HG03025 (cell line): ENCODE data around the gene ANO8.
"Not testable (repeated sequence)": the region's sequence is repeated elsewhere in the genome, so short reads cannot be mapped to it uniquely, and the experiment has no call there.

ENCODE experiments used
- ATAC-seq: cut with Tn5 transposase; IDR thresholded peaks from one replicate; pipeline ENCODE4 v1.9.1; 2021; ENCODE audit warnings: mild to moderate bottlenecking, moderate library complexity; ENCODE audit not compliant: unreplicated experiment, low FRiP score

The ANO8 gene

DNA sequence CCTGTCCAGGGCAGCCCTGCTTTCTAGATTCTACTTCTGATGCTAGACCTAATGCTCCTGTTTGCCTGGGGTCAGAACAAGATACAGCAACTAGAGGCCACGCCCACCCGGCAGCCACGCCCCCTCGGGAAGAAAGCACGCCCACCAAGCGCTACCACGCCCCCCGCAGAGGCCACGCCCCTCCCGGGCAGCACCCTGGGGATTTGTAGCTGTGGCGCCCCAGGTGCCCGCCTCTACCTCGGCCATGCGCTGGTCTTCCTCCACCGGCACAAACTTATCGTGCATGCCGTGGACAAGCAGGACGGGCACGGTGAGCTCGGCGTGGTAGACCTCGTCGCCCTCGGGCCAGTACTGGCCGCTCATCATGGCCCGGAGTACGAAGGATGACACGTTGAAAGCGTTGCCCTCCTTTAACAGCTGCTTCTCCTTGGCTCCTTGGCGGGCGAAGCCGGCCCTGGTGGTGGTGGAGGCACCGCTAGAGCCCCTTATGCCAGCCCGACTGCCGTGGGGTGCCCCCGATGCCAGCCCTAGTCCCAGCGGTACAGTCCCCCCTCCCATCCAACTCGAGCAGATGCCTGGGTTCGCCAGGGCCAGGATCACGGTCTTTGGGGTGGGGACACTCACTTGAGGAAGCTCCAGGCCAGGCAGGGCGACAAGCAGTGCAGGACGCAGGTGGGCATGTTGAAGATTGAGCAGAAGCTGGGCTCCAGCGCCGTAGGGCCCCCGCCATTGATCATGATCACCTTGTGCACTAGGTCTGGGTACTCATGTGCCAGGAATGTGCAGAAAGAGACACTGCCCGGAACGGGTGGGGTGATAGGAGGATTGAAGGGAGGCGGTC, 40.4 kb downstream of the ANO8 start:
- no peak for ATAC-seq

DNA sequence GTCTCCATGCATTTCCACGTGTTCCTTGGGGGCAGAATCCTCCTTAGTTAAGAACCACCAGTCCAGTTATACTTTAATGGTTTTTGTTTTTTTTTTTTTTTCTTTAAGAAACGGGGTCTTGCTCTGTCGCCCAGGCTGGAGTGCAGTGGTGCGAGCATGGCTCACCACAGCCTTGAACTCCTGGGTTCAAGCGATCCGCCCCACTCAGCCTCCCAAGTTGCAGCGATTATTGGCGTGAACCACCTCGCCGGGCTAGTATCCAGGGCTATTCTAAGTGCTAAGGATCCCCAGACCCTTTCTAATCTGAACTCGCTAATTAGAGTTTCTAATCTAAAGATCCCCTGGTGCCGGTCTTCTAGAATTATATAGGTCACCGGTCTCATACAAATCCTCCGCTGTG, 41.0 kb downstream of the ANO8 start:
- ATAC-seq = no peak

DNA sequence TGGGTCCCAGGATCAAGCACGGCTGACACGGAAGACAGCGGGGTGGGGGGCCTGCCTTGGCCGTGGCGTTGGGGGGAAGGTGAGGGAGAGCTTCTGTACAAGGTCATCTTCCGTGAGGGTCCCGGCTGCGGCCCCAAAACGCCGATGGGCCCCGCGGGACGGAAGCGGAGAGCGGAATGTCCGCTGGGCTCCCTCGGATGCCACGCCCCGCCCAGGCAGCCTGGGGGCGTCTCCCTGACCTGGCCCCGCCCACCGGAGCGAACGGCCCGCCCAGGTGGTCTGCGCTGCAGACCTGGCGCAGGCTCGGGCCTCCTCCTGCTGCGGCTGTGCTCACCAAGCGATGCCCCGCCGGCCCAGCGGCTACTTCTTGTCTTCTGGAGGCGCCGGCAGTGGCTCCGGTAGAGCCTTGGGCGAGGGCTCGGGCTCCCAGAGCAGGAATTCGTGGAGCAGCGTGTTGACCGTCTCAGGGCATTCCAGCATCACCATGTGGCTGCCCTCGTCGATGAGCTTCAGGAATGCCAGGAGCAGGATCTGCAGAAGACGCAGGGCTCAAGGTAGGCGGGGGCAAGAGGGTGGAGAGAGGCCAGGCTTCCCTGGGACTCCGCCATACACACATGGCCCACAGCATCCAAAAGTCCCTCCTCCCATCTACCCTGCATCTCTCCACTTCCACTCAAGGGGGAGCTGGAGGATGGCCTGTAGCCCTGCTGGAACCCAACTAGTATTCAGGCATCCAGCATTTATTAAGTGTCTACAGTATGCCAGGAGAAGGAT, 42.2 kb downstream of the ANO8 start:
- no peak for ATAC-seq

DNA sequence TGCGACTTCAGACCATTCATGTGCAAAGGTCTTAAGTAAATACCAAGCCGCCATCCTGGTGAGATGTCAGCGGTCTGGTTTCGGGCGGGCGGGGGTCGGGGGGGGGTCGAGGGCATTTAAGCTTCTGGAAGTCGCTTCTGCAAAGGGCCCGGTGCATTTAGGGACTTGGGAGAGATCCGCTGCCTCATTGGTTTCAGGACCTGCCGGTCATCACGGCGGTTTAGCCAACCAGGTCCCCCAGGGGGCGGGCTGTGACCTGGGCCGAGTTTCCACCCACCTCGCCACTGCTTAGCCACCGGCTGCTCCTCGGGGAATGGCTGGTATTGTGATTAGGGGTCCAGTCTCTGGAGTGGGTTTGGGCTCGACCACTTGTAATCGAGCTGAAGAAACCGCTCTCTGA, 45.2 kb downstream of the ANO8 start:
- no peak for ATAC-seq

DNA sequence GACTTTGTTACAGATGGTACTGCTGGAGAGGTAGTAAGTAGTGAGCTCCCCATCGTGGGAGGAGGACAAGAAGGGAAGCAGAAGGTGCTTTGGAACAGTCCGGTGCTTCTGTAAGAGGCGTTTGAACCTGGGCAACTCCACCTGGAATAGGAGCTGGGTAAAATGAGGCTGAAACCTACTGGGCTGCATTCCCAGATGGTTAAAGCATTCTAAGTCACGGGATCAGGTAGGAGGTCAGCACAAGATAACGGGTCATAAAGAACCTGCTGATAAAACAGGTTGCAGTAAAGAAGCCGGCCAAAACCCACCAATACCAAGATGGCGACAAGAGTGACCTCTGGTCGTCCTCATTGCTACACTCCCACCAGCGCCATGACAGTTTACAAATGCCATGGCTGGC, 47.9 kb downstream of the ANO8 start:
- ATAC-seq = no peak

DNA sequence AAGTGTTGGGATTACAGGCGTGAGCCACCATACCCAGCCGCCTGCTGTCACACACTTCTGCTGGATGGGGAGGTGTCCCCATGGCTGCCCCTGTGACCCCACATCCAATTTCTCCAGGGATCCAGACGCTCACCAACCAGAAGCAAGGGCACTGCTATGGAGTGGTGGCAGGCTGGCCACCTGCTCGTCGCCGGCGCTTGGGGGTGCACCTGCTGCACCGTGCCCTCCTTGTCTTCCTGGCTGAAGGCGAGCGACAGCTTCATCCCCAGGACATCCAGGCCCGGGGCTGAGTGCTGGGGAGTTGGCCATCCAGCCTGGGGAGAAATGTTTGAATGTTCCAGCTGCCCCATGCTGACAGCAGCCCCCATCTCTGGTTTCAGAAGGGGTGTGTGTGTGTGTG, 48.4 kb downstream of the ANO8 start:
- no peak for ATAC-seq

DNA sequence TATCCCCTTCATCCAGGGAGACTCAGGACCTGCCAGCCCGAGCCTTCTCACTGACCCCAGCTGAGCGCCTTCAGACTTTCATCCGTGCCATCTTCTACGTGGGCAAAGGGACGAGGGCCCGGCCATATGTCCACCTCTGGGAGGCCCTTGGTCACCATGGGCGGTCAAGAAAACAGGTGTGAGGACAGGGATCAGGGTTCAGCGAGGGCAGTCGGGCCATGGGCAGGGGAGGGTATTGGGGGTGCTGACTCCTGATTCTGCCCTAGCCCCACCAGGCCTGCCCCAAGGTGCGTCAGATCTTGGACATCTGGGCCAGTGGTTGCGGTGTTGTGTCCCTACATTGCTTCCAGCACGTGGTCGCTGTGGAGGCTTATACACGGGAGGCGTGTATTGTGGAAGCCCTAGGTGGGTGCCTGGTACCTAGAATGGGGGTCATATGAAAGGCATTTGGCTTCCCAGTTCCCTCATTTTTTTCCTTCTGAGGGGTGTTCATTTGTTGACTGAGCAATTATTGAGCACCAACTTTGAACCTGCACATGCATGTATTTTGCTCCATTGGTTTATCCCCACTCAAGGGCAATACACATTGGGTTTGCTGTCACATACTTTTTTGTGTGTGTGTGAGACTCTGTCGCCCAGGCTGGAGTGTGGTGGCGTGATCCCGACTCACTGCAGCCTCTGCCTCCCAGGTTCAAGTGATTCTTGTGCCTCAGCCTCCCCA, 49.1 kb downstream of the ANO8 start:
- ATAC-seq = no peak

DNA sequence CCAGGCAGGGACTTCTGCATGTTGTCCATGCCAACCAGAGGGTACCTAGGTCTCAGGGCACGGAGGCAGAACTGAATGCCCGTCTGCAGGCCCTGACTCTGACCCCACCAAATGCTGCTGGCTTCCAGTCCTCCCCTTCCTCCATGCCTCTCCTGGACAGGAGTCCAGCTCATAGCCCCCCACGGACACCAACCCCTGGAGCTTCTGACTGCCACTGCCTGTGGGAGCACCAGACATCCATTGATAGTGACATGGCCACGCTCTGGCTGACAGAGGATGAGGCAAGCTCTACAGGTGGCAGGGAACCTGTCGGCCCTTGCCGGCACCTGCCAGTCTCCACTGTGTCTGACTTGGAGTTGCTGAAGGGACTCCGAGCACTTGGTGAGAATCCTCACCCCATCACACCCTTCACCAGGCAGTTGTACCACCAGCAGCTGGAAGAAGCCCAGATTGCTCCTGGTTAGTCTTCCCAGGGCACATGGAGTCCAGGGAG, 51.1 kb downstream of the ANO8 start:
- ATAC-seq = no peak

DNA sequence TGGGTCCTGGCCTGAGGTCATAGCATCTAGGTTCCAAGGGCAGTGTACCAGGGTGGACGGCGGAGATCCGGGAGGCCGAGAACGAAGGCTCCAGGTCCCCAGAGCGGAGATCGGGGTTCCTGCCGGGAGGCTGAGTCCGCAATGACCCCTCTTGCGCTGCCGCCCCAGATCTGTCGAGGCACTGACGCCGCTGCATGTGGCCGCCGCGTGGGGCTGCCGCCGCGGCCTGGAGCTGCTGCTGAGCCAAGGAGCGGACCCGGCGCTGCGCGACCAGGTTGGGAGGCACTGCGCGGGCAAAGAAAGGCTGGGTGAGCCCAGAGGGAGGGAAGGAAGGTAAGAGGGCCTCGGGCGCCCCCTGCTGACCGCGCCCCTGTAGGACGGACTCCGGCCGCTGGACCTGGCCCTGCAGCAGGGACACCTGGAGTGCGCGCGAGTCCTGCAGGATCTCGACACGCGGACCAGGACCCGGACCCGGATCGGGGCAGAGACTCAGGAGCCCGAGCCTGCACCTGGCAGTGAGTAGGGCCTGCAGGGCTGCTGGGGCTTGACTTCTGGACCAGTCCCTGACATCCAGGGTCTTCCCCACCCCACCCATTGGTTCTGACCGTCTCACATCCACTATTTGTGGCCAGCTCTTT, 52.0 kb downstream of the ANO8 start:
- no peak for ATAC-seq

DNA sequence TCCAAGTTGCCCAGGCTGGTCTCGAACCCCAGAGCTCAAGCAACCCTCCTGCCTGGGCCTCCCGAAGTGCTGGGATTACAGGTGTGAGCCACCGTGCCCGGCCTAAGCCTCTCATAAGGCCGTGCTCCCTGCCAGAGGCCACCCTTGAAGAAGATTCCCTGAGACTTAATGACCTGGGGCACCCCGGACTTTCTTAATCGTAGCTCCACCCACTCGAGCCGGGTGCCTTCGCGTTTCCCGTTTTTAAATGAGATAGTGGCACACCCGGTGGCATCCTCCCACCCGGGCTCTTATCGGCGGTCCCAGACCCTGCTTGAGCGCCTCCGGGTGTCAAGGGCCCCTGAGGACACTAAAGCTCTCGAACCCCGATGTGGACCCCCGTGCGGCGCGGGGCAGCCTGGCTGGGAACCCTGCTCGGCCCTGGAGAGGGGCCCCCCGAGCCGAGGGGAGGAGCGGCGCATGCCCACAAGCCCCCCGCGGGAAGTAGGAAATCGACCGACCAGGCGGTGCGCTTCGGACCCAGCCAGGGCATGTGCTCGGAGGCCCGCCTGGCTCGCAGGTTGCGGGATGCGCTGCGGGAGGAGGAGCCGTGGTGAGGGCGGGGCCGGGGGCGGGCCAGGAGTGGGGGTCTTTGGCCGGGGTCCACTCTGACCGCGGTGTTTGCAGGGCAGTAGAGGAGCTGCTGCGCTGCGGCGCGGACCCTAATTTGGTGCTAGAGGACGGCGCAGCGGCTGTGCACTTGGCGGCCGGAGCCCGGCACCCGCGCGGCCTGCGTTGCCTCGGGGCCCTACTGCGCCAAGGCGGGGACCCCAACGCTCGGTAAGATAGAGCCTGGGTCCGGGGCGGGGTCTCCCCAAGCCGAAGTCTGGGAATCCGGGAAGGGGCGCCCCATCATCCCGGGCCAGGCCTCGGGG, 53.0 kb downstream of the ANO8 start, which contains the start of gene ANKLE1:
ANKLE1 (plus strand) TSS at position 511 of the 914 bp plus-strand sequence; CDS start at position 531, 20 bp downstream.
- no peak for ATAC-seq

DNA sequence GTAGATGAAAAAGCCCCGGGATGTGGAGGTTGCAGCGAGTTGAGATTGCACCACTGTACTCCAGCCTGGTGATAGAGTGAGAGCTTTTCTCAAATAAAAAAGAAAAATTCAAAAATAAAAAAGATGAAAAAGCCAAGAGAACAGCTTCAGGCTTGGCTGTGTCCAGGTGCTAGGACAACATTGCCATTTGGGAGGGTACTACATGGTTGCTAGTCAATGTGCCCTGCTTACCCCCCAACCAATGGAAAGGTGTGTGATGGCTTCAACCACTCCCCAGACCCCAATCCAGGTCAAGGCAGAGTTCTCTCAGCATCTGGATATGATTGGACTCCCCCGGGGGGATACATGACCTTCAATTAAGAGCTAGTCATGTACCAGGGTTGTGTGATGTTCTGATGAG, 55.2 kb downstream of the ANO8 start:
- ATAC-seq = no peak

DNA sequence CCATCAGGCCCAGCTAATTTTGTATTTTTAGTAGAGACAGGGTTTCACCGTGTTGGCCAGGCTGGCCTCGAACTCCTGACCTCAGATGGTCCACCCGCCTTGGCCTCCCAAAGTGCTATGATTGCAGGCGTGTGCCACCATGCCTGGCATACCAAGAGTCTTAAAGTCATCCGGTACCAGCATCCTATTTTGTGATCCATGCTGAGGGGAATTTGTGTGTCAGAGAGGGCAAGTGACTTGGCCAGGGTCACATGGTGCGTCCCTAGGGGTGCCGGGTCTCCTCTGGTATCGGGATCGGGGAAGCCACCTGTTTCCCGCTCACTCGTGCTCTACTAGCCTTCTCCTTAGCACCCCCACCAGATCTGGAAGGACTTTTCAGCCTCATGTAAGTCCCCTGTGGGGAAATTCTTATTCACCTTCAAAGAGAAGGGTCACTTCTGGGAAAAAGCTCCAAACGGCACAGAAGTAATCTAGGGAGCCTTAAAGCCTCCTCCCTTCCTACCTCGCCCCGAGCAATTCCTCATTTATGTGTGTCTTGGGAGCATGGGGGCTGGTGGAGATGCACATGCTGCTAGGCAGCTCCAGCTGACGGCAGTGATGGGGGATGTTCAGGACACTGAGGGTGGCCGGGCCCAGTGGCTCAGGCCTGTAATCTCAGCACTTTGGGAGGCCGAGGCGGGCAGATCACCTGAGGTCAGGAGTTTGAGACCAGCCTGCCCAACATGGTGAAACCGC, 59.0 kb downstream of the ANO8 start:
- ATAC-seq = no peak

DNA sequence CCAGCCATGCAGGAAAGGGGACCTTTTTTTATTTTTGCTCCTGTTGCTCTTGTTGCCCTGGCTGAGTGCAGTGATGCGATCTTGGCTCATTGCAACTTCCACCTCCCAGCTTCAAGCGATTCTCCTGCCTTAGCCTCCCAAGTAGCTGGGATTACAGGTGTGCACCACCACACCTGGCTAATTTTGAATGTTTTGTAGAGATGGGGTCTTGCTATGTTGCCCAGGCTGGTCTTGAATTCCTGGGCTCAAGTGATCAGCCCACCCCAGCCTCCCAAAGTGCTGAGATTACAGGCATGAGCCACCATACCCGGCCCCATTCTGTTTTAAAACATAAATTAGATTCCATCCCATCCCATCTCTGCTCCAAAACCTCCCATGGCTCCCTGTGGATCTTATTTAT, 59.8 kb downstream of the ANO8 start:
- ATAC-seq = not testable (repeated sequence)
